GM08714 (cell line): ENCODE results near the gene MRPS30.
A peak's percentile ranks its signal among the peaks of the same experiment; 100 is the strongest.
"Not testable (repeated sequence)": the region's sequence is repeated elsewhere in the genome, so short reads cannot be mapped to it uniquely, and the experiment has no call there.

Experiments used
- H3K4me3 ChIP-seq: fragments of 200-500 bp; sonication (Bioruptor generic); 2 replicates; pipeline ENCODE4 v1.5.1; 2014; ENCODE audit warnings: mild to moderate bottlenecking, low read length, inconsistent platforms
- ZNF274 ChIP-seq: IDR thresholded peaks from 2 replicates; pipeline ENCODE4 v1.6.1; 2012; ENCODE audit warnings: mild to moderate bottlenecking, low read depth, low read length

The MRPS30 gene

GRCh38 chr5:44808435-44809214, at the start of gene MRPS30:
MRPS30 (plus strand) TSS chr5:44808947; CDS start chr5:44808963, 16 bp downstream.
- no peak for TF ChIP-seq ZNF274
- H3K4me3 ChIP-seq, result peak within 1 kb of the TSS; percentile 96

- H3K4me3 ChIP-seq, result no peak overlapping the region
- TF ChIP-seq ZNF274, result no peak
Observed at GRCh38 chr5:44769200-44769876, 39.4 kb upstream of the MRPS30 start.

- no peak for TF ChIP-seq ZNF274
- no peak overlapping the region for H3K4me3 ChIP-seq
Observed at GRCh38 chr5:44769877-44770209, 38.9 kb upstream of the MRPS30 start.

- H3K4me3 ChIP-seq, result no peak overlapping the region
- no peak for TF ChIP-seq ZNF274
Observed at GRCh38 chr5:44770780-44771717, 37.7 kb upstream of the MRPS30 start.

- H3K4me3 ChIP-seq, result not testable (repeated sequence)
Observed at GRCh38 chr5:44772397-44772796, 36.4 kb upstream of the MRPS30 start.

- TF ChIP-seq ZNF274, result no peak
- H3K4me3 ChIP-seq, result no peak overlapping the region
Observed at GRCh38 chr5:44774279-44774880, 34.4 kb upstream of the MRPS30 start.

- TF ChIP-seq ZNF274, result no peak
- no peak overlapping the region for H3K4me3 ChIP-seq
Observed at GRCh38 chr5:44779167-44779566, 29.6 kb upstream of the MRPS30 start.

- no peak overlapping the region for H3K4me3 ChIP-seq
- no peak for TF ChIP-seq ZNF274
Observed at GRCh38 chr5:44783634-44784315, 25.0 kb upstream of the MRPS30 start.

GRCh38 chr5:44787731-44788130, 21.0 kb upstream of the MRPS30 start:
- H3K4me3 ChIP-seq, result no peak overlapping the region
- TF ChIP-seq ZNF274, result no peak

- H3K4me3 ChIP-seq, result not testable (repeated sequence)
Observed at GRCh38 chr5:44789372-44789995, 19.3 kb upstream of the MRPS30 start.

- H3K4me3 ChIP-seq, result not testable (repeated sequence)
Observed at GRCh38 chr5:44792031-44792673, 16.6 kb upstream of the MRPS30 start.

- no peak for TF ChIP-seq ZNF274
Observed at GRCh38 chr5:44794371-44794770, 14.4 kb upstream of the MRPS30 start.

GRCh38 chr5:44795496-44795895, 13.3 kb upstream of the MRPS30 start:
- no peak for TF ChIP-seq ZNF274
- H3K4me3 ChIP-seq, result no peak overlapping the region

More at GRCh38 chr5:44794371-44794770, 14.4 kb upstream of the MRPS30 start:
- H3K4me3 ChIP-seq, result no peak overlapping the region
